Esophagus muscularis mucosa (tissue), 4 donors: ENCODE measurements around the gene MAD2L1BP. TPM values are rescaled to one million over a fixed set of nuclear protein-coding genes. Genes with fewer than 3 reads are reported as not detected.

Source experiments
- DNase-seq: peaks from one replicate; pipeline ENCODE4 v3.0.0-alpha.2; 2017; ENCODE audit errors: extremely low spot score
- H3K27ac ChIP-seq, 4 donors: fragments of 200-600 bp; sonication (generic); replicated peaks in 1 of 4; 1 replicate in 3 of 4; 2 replicates in 1 of 4; pipeline ENCODE4 v1.5.1; 2016 to 2019; ENCODE audit warnings: mild to moderate bottlenecking in 1 of 4
- H3K27me3 ChIP-seq, 4 donors: fragments of 200-600 bp; sonication (generic); one replicate each; pipeline versions ENCODE4 v1.5.1 to v1.6.0; 2016 to 2019
- H3K36me3 ChIP-seq, 4 donors: fragments of 200-600 bp; sonication (generic); one replicate each; pipeline ENCODE4 v1.5.1; 2016 to 2019
- H3K4me1 ChIP-seq, 4 donors: fragments of 200-600 bp; sonication (generic); one replicate each; pipeline ENCODE4 v1.5.1; 2016 to 2019
- H3K4me3 ChIP-seq, 4 donors: fragments of 200-600 bp; sonication (generic); 1 replicate in 2 of 4; 2 replicates in 2 of 4; pipeline ENCODE4 v1.5.1; 2016 to 2019; ENCODE audit warnings: mild to moderate bottlenecking in 4 of 4, moderate library complexity in 1 of 4
- H3K9me3 ChIP-seq, 4 donors: fragments of 200-600 bp; sonication (generic); 1 replicate in 3 of 4; 2 replicates in 1 of 4; pipeline ENCODE4 v1.5.1; 2016 to 2019
- EP300 ChIP-seq: sonication (generic); formaldehyde crosslinking; IDR thresholded peaks from one replicate; pipeline ENCODE4 v1.6.1; 2017; ENCODE audit warnings: antibody characterized with exemption
- POLR2A ChIP-seq: fragments of 450-650 bp; IDR thresholded peaks from one replicate; pipeline ENCODE4 v1.6.1; 2017; ENCODE audit warnings: antibody characterized with exemption, moderate library complexity, mild to moderate bottlenecking, low read depth
- POLR2AphosphoS5 ChIP-seq, 2 donors: sonication (generic); formaldehyde crosslinking; IDR thresholded peaks; one replicate each; pipeline ENCODE4 v1.6.1; 2017; ENCODE audit warnings: antibody characterized with exemption in 2 of 2
- WGBS: methylation state at CpG from one replicate; pipeline ENCODE4 v1.1.5; 2018; 5-methylcytosine and 5-hydroxymethylcytosine counted together
- intact Hi-C: fragments of 100-400 bp; cut with DNase I; formaldehyde crosslinking; loops from one replicate; pipeline ENCODE4 v1.15.1; 2023
- total RNA-seq, 4 donors: library from RNA; depleted of rRNA; stranded (reverse); fragments of >200 nt; gene quantifications; one replicate each; pipeline versions ENCODE4 v1.1.0 to v1.2.1, GENCODE V29; 2016
- TF ChIP-seq, protein P1 (sequence below), 3 experiments: fragments of 200-600 bp in 2 of 3; fragments of 450-650 bp in 1 of 3; sonication (generic) in 2 of 3; IDR thresholded peaks; one replicate each; pipeline ENCODE4 v1.5.1; 2017 to 2019; ENCODE audit warnings: antibody characterized with exemption in 3 of 3, mild to moderate bottlenecking in 2 of 3, moderate library complexity in 1 of 3

MAD2L1BP gene
- total RNA-seq, 4 donors from 2014 or later = 17.9 to 26.7 (median 21.6) TPM

- intact Hi-C loops = no loop called here
- TF ChIP-seq POLR2AphosphoS5 (IDR thresholded peaks at IDR 0.05) = no peak
- TF ChIP-seq, protein P1, sequence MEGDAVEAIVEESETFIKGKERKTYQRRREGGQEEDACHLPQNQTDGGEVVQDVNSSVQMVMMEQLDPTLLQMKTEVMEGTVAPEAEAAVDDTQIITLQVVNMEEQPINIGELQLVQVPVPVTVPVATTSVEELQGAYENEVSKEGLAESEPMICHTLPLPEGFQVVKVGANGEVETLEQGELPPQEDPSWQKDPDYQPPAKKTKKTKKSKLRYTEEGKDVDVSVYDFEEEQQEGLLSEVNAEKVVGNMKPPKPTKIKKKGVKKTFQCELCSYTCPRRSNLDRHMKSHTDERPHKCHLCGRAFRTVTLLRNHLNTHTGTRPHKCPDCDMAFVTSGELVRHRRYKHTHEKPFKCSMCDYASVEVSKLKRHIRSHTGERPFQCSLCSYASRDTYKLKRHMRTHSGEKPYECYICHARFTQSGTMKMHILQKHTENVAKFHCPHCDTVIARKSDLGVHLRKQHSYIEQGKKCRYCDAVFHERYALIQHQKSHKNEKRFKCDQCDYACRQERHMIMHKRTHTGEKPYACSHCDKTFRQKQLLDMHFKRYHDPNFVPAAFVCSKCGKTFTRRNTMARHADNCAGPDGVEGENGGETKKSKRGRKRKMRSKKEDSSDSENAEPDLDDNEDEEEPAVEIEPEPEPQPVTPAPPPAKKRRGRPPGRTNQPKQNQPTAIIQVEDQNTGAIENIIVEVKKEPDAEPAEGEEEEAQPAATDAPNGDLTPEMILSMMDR (IDR thresholded peaks at IDR 0.05) = no peak
- TF ChIP-seq POLR2A = no peak
- TF ChIP-seq EP300 = no peak
These were observed 4.6 kb downstream of the MAD2L1BP start for GRCh38 chr6:43639984-43640800.

DNA sequence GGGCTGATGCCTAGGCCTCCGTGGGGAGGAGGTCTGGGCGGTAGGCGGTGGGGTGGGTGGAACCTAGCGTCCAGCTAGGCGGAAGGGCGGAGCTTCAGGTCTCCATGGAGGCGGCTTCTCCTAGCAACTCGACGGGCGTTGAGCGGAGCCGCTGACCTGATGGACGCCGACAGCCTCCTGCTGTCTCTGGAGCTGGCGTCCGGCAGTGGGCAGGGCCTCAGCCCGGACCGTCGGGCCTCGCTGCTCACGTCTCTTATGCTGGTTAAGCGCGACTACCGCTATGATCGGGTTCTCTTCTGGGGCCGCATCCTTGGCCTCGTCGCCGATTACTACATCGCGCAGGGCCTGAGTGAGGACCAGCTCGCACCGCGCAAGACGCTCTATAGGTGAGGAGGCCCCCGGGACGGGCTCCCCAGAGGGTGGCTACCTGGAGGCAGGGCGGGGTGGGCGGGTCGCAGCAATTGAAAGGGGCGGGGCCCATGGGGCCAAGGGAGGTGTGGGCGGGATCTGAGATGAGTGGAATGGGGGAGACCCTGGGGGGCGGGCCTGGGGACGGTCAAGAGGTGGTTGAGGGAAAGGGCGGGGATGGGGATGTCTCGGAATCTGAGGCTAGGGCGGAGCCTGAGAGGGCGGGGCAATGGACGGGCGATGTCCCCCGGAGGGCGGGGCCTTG, 9.4 kb downstream of the MAD2L1BP start, which contains the start of gene RSPH9:
TSS of gene RSPH9 (plus strand) at position 97 of the 673 bp plus-strand sequence. CDS start at position 160, 63 bp downstream.
- intact Hi-C loops = no loop called here
- Histone ChIP-seq H3K27me3 (no peaks in the 10 kb centered on the region), H3K4me1 (peaks cover 13 to 21% (median 15%) of the 10 kb centered on the region in 4 donors), H3K27ac (peak within 1 kb of the TSS; percentile 42 to 65 (median 56)), H3K9me3 (no peaks in the 10 kb centered on the region), H3K36me3 (peaks cover 20 to 29% (median 27%) of the 10 kb centered on the region in 4 donors), H3K4me3 (peak within 1 kb of the TSS; percentile 58 to 63 (median 58))
- DNase-seq = no peak
- 6% methylated on average over 42 of the region's 52 CpGs for WGBS
- TF ChIP-seq POLR2AphosphoS5 (IDR thresholded peaks at IDR 0.05) = no peak
- TF ChIP-seq, protein P1 (IDR thresholded peaks at IDR 0.05) = no peak
- no peak for TF ChIP-seq EP300
- TF ChIP-seq POLR2A = no peak

More at GRCh38 chr6:43639984-43640800, 4.6 kb downstream of the MAD2L1BP start:
- Histone ChIP-seq H3K4me3 (no peak overlapping the region), H3K27ac (no peak overlapping the region), H3K4me1 (peaks cover 39 to 51% (median 48%) of the 10 kb centered on the region in 4 donors), H3K36me3 (peaks cover 24 to 60% (median 52%) of the 10 kb centered on the region in 4 donors), H3K27me3 (no peaks in the 10 kb centered on the region), H3K9me3 (no peaks in the 10 kb centered on the region)
- DNase-seq = no peak
- 88% methylated on average over 21 of the region's 21 CpGs for WGBS

GRCh38 chr6:43645613-43645964, 9.9 kb downstream of the MAD2L1BP start:
- H3K36me3 ChIP-seq = peaks cover 15 to 24% (median 22%) of the 10 kb centered on the region in 4 donors
- peak overlapping the region in 3 of 4 donors; percentile 42 to 58 (median 53) for H3K27ac ChIP-seq
- no peak for DNase-seq
- H3K27me3 ChIP-seq = no peaks in the 10 kb centered on the region
- 21% methylated on average over 9 of the region's 9 CpGs for WGBS
- intact Hi-C loops = no loop called here
- H3K4me1 ChIP-seq = peaks cover 11 to 16% (median 15%) of the 10 kb centered on the region in 4 donors
- peak overlapping the region; percentile 58 to 63 (median 58) for H3K4me3 ChIP-seq
- TF ChIP-seq POLR2A (no peak), POLR2AphosphoS5 (IDR thresholded peaks at IDR 0.05) (no peak), EP300 (no peak)
- TF ChIP-seq, protein P1 (IDR thresholded peaks at IDR 0.05) = no peak
- H3K9me3 ChIP-seq = no peaks in the 10 kb centered on the region

DNA sequence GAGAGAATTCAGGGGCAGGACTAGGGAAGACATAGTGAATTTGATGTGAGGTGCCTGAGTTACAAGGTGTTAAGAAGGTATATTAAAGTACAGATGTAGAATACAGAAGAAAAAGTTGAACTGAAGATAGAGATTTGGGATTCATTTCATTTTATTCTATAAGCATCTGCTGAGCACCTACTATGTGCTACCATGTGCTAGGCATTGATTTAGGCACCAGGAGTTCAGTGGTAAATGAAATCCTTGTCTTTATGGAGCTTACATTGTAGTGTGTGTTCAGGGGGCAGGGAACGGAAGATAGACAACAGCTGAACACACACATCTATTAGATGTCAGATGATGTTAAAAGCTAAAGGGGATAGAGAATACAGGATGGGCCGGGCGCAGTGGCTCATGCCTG, 12.0 kb downstream of the MAD2L1BP start:
- no peak for DNase-seq
- no peak overlapping the region for H3K27ac ChIP-seq
- H3K9me3 ChIP-seq = no peaks in the 10 kb centered on the region
- TF ChIP-seq POLR2A (no peak), EP300 (no peak), POLR2AphosphoS5 (IDR thresholded peaks at IDR 0.05) (no peak)
- TF ChIP-seq, protein P1 (IDR thresholded peaks at IDR 0.05) = no peak
- intact Hi-C loops = no loop called here
- no peak overlapping the region for H3K4me3 ChIP-seq
- no peaks in the 10 kb centered on the region for H3K27me3 ChIP-seq
- H3K4me1 ChIP-seq = peaks cover 7 to 15% (median 15%) of the 10 kb centered on the region in 4 donors
- H3K36me3 ChIP-seq = peaks cover 0 to 4% (median 4%) of the 10 kb centered on the region in 4 donors
- WGBS = 98% methylated on average over 3 of the region's 3 CpGs
